Measurements from ENCODE around the gene SPON1. TPM values are rescaled to one million over a fixed set of nuclear protein-coding genes. Genes with fewer than 3 reads are reported as not detected.

SPON1 gene
- total and polyA plus RNA-seq, 2 experiments from 2014 or later = 2.9 to 6.4 TPM

GRCh38 chr11:14075118-14076078 lies 112.9 kb downstream of the SPON1 start:
- ATAC-seq = peak; percentile 29; the same call in 2 of the 3 replicates
- Mint-ChIP-seq H3K4me3 (no peak overlapping the region), H3K27me3 (ENCODE audit: insufficient read depth, low read depth, poor library complexity) (peaks cover 4% of the 10 kb centered on the region), H3K36me3 (ENCODE audit: low read depth) (no peaks in the 10 kb centered on the region), H3K9me3 (no peaks in the 10 kb centered on the region), H3K4me1 (peaks cover 26% of the 10 kb centered on the region), H3K27ac (no peak overlapping the region)
- Histone ChIP-seq H4K20me1 (replicated peaks; ENCODE audit: insufficient read depth) (no peaks in the 10 kb centered on the region), H3K27me3 (ENCODE audit: insufficient read depth) (no peaks in the 10 kb centered on the region), H3K36me3 (ENCODE audit: insufficient read depth) (no peaks in the 10 kb centered on the region), H2AFZ (peak overlapping the region; percentile 15; the same call in 1 of the 2 replicates), H3K79me2 (replicated peaks; ENCODE audit: insufficient read depth) (no peaks in the 10 kb centered on the region), H3K4me1 (ENCODE audit: insufficient read depth) (peaks cover 21% of the 10 kb centered on the region; the same call in 1 of the 2 replicates), H3F3A (replicated peaks; ENCODE audit: low read depth) (no peaks in the 10 kb centered on the region), H3K4me2 (peak overlapping the region; percentile 24; the same call in 1 of the 2 replicates), H3K4me3 (no peak overlapping the region), H3K27ac (ENCODE audit: low read depth) (no peak overlapping the region), H3K9me2 (ENCODE audit: insufficient read depth) (0 out of 2 replicates have a peak, but pooled peaks cover 2% of the 10 kb centered on the region)
- TF ChIP-seq CREB1 (CRISPR knock-in tag; IDR thresholded peaks at IDR 0.05; ENCODE audit: low read depth) (no peak), REST (IDR thresholded peaks at IDR 0.05; ENCODE audit: unreplicated experiment) (no peak), STAT1 (IDR thresholded peaks at IDR 0.05; ENCODE audit: unreplicated experiment) (no peak), NANOG (IDR thresholded peaks at IDR 0.05; ENCODE audit: borderline replicate concordance) (no peak), ZNF114 (CRISPR knock-in tag; IDR thresholded peaks at IDR 0.05) (no peak), POLR2AphosphoS5 (IDR thresholded peaks at IDR 0.05; ENCODE audit: low read depth) (no peak), ZNF331 (CRISPR knock-in tag; IDR thresholded peaks at IDR 0.05; ENCODE audit: low read depth) (no peak), JUNB (IDR thresholded peaks at IDR 0.05; ENCODE audit: unreplicated experiment) (no peak), EZH2 (IDR thresholded peaks at IDR 0.05; ENCODE audit: low read depth, unreplicated experiment) (no peak), EZH2phosphoT487 (IDR thresholded peaks at IDR 0.05; ENCODE audit: unreplicated experiment) (no peak), CTCF (conservative IDR thresholded peaks at IDR 0.05; ENCODE audit: low read depth in 2 of 2) (no peak)
- TF ChIP-seq, protein P1, sequence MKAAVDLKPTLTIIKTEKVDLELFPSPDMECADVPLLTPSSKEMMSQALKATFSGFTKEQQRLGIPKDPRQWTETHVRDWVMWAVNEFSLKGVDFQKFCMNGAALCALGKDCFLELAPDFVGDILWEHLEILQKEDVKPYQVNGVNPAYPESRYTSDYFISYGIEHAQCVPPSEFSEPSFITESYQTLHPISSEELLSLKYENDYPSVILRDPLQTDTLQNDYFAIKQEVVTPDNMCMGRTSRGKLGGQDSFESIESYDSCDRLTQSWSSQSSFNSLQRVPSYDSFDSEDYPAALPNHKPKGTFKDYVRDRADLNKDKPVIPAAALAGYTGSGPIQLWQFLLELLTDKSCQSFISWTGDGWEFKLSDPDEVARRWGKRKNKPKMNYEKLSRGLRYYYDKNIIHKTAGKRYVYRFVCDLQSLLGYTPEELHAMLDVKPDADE (IDR thresholded peaks at IDR 0.05) = no peak
- TF ChIP-seq, protein P2, sequence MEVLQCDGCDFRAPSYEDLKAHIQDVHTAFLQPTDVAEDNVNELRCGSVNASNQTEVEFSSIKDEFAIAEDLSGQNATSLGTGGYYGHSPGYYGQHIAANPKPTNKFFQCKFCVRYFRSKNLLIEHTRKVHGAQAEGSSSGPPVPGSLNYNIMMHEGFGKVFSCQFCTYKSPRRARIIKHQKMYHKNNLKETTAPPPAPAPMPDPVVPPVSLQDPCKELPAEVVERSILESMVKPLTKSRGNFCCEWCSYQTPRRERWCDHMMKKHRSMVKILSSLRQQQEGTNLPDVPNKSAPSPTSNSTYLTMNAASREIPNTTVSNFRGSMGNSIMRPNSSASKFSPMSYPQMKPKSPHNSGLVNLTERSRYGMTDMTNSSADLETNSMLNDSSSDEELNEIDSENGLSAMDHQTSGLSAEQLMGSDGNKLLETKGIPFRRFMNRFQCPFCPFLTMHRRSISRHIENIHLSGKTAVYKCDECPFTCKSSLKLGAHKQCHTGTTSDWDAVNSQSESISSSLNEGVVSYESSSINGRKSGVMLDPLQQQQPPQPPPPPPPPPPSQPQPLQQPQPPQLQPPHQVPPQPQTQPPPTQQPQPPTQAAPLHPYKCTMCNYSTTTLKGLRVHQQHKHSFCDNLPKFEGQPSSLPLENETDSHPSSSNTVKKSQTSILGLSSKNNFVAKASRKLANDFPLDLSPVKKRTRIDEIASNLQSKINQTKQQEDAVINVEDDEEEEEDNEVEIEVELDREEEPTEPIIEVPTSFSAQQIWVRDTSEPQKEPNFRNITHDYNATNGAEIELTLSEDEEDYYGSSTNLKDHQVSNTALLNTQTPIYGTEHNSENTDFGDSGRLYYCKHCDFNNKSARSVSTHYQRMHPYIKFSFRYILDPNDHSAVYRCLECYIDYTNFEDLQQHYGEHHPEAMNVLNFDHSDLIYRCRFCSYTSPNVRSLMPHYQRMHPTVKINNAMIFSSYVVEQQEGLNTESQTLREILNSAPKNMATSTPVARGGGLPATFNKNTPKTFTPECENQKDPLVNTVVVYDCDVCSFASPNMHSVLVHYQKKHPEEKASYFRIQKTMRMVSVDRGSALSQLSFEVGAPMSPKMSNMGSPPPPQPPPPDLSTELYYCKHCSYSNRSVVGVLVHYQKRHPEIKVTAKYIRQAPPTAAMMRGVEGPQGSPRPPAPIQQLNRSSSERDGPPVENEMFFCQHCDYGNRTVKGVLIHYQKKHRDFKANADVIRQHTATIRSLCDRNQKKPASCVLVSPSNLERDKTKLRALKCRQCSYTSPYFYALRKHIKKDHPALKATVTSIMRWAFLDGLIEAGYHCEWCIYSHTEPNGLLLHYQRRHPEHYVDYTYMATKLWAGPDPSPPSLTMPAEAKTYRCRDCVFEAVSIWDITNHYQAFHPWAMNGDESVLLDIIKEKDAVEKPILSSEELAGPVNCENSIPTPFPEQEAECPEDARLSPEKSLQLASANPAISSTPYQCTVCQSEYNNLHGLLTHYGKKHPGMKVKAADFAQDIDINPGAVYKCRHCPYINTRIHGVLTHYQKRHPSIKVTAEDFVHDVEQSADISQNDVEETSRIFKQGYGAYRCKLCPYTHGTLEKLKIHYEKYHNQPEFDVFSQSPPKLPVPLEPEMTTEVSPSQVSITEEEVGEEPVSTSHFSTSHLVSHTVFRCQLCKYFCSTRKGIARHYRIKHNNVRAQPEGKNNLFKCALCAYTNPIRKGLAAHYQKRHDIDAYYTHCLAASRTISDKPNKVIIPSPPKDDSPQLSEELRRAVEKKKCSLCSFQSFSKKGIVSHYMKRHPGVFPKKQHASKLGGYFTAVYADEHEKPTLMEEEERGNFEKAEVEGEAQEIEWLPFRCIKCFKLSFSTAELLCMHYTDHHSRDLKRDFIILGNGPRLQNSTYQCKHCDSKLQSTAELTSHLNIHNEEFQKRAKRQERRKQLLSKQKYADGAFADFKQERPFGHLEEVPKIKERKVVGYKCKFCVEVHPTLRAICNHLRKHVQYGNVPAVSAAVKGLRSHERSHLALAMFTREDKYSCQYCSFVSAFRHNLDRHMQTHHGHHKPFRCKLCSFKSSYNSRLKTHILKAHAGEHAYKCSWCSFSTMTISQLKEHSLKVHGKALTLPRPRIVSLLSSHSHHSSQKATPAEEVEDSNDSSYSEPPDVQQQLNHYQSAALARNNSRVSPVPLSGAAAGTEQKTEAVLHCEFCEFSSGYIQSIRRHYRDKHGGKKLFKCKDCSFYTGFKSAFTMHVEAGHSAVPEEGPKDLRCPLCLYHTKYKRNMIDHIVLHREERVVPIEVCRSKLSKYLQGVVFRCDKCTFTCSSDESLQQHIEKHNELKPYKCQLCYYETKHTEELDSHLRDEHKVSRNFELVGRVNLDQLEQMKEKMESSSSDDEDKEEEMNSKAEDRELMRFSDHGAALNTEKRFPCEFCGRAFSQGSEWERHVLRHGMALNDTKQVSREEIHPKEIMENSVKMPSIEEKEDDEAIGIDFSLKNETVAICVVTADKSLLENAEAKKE (CRISPR knock-in tag; IDR thresholded peaks at IDR 0.05) = no peak
- peak; percentile 42 for DNase-seq (ENCODE audit: low spot score)
